NCI-H526 (cell line): Measurements from ENCODE around the gene CSNK1A1.
A peak's percentile ranks its signal among the peaks of the same experiment; 100 is the strongest.
"Not testable (repeated sequence)": the region's sequence is repeated elsewhere in the genome, so short reads cannot be mapped to it uniquely, and the experiment has no call there.

Experiments
- DNase-seq, 2 experiments: peaks; one replicate each; lab custom pipeline; 2025; lab: John Stamatoyannopoulos, UW

CSNK1A1 gene

DNA sequence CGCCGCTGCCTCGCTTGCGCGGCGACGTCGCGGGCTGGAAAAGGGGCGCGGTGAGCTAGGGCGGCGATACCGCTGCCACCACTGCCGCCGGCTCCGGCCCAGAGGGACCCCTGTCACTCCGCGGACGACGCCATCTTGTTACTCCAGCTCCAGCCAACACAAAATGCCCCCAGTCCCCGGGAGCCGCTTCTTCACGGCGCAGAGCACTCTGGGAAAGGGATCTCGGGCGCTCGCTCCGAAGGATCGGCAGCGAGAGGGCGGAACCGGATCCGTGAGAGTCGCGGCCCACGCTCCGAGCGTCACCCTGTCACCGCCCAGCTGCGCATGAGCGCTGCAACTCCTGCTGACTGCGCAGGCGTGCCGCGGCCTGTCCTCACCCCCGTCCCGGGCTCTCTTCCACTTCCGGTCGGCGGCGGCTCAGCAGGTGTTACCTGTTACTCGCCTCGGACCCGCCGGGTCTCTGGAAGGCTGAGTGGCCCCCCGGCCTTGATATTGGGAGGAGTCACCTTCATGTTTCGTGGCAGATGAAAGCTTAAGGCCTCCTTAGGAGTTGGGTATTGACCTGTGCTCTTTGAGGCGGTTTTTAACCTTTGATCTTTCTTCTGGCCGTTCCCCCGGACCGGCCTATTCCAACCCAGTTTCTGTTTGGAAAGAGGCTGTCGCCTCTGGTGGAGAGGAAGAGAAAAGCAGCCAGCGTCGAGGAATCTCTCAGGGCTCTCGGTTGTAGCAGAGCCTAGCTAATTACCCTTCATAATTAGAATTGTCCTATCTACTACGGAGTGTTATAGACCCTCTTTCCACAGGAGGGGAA is at the start of gene CSNK1A1:
TSS of gene CSNK1A1 (minus strand) at position 213 of the 811 bp plus-strand sequence. CDS start 475 bp downstream, outside the sequence.
- DNase-seq, result peak; percentile 97 to 99

DNA sequence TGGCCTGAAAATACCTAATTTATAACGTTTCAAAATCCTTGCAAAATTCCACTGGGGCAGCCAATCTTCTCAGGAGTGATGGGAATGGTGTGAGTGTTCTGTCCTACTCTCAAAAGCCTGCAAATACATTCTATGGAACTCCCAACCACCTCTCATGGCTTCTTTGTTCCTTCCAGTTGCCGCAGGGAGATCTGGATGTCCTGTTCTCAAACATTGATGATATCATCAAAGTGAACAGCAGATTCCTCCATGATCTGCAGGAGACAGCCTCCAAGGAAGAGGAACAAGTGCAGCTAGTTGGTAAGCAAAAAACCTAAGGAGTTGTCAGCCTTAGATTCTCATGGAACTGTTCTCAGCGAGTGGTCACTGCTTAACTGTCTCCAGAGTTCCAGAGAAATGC is 49.7 kb upstream of the CSNK1A1 start:
- no peak for DNase-seq

DNA sequence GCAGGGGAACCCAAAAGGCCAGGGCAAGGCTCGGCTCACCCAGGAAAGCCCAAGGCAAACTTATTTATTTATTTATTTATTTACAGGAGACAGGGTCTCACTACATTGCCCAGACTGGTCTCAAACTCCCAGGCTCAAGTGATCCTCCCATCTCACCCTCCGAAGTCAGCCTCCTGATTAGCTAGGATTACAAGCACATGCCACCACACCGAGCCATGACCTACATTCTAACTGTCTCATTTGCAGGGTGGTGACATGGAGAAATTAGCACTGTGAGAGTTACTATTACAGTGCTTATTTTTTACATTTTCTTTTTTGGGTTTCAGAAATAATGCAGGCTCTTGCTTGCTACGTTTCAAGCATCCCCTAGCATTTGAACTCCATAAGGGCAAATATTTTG is 48.1 kb upstream of the CSNK1A1 start:
- DNase-seq, result no peak

DNA sequence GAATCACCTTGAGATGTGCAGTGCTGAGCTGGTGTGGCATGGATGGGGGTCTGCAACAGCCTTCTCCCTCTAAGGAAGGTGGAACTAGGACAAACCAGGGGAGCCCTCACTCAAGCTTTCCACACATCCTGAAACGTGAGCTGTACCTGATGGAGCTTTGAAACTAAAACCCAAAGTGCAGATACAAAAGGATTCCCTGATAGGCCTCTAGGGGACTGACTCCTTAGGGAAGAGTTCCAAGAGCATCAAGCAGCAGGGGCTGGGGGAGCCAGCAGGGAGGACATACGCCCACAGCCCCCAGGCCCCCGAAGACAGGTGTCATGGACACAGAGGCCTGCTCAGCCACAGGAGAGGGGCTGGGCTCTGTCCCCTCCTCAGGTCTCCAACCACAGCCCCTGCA is 47.7 kb upstream of the CSNK1A1 start:
- DNase-seq, result no peak

GRCh38 chr5:149598234-149598633 is 47.0 kb upstream of the CSNK1A1 start:
- DNase-seq, result not testable (repeated sequence)

DNA sequence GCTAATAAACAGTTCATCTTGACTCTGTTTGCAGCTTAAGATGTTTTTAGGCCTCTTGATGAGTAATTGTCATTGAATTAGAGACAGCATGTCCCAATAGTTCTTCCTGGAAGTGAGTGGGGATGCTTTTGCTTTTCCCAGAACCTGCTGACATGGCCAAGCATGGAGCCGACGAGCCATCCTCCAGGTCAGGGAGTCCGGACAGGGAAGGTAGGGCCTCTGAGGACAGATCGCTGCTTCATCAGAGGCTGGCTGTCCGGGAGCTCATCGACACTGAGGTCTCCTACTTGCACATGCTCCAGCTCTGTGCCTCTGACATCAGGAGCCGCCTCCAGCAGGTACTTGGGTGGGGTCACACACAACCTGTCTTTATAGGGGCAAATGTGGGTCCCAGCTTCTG is 46.4 kb upstream of the CSNK1A1 start:
- no peak for DNase-seq

DNA sequence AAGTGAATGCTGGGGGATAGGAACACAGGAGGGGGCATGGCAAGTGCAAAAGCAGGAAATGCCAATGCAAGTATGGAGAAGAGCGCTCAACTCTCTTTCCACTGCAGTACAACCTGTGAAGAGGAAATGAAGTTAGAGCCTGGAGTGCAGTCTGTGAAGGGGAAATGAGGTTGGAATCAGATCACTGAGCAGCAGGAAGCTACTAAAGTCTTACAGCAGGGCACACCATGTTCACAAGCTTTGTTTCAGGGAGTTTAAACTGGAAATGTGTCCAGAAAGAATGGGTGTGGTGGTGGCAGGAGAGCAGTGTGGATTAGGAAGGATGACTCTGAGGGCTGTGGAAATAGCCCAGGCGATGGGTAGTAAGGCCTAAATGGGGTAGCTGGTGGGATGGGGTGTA is 45.5 kb upstream of the CSNK1A1 start:
- DNase-seq, result no peak

- not testable (repeated sequence) for DNase-seq
Observed at GRCh38 chr5:149595105-149595504, 43.9 kb upstream of the CSNK1A1 start.

DNA sequence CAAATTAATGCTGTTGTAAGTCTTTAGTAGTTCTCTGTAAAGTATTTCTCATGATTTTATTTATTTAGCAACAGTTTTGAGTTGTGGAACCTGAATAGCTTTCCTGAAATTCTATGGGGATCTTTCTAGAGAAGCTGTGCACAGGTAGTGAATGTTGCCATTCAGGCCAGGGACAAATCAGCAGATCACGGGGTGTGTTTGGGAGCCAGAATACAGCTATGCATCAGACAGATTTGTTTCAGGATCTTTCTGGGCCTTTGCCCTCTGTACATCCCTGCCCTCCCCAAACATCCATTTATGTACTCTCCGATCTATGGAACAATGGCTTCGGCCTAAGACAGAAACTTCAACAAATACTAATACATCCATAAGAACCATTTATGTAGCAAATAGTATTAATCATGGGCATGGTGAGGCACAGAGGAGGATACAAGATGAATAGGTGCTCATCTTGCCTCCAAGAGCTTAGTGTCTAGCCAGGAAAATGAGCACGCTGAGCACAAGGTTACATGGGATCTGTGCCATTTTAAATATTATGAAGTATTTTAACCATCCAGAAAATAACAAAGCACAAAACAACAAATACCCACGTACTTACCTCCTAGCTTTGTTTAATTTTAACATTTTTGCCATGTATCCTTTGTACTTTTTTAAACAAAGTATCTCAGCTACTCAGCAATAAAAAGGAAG is 43.1 kb upstream of the CSNK1A1 start:
- DNase-seq, result no peak

GRCh38 chr5:149593370-149593769 is 42.1 kb upstream of the CSNK1A1 start:
- DNase-seq, result no peak

DNA sequence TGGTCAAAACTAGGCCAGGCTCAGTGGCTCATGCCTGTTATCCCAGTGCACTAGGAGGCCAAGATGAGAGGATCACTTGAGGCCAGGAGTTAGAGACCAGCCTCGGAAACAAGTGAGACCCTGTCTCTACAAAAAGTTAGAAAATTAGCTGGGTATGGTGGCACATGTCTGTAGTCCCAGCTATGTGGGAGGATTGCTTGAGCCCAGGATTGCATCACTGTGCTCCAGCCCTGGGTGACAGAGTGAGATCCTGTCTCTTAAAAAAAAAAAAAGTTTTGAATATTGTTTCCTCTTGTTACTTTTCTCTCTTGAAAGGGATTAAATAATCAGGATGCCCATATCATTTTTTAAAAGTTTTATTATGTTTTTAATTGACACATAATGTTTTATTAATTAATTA is 37.7 kb upstream of the CSNK1A1 start:
- no peak for DNase-seq

DNA sequence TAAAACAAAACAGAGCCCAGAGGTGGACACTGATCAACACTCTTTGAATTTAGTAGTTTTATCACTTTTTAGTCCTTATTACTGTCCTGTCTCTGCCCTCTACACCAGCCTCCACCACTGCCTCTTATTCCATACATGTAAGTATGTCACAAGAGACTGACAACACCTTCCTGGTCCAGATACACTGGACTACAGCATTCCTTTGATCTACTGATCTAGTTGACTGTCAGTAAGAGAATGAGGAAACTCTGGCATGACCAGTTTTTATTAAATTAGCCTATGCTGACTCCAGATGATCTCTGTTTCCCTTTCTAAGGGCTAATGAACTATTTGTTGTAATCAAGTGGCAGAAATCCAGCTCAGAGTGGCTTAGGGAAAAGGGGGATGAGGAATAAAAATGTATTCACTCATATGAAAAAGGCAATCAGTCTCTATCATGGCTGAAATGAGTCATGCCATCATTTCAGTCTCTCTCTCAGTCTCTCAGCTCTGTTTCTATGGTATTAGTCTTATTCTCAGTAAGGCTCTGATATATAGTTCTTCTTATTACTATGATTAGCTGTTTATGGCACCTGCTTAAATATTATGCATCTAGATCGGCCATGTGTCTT is 35.6 kb upstream of the CSNK1A1 start:
- DNase-seq, result no peak

DNA sequence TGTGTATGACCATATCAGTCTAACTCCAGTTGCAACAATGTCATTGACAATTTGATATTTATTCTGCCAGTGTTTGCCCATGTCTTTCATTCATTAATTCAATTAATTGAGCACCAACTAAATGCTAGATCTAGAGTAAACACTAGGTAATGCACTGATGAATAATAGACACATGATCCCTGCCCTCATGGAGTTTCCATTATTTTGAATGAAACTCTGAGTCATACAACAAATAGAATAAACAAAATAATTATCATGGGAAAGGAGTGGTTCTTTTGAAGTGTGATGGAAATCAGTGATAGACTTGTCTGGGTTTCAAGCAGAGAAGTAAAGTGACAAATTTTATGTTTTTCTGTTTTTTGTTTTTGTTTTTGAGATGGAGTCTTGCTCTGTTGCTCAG is 34.7 kb upstream of the CSNK1A1 start:
- no peak for DNase-seq

DNA sequence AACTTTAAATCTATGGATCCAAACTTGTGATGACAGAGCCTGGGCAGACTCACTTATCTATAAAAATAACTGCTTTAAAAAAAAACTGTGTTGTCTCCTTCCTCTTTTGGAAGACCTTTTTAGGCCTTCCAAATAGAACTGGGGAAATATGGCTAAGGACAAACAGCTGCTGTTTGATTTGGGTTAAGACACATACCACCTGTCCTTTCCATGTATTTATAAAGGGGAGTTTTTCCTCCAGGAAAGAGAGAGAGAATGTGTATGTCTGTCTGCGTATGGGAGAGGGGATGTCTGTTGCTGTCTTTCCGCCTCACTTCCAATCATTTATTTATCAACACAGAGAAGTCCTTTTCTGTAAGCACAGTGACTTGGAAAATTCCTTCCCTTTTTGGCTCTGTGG is 32.9 kb upstream of the CSNK1A1 start:
- no peak for DNase-seq

DNA sequence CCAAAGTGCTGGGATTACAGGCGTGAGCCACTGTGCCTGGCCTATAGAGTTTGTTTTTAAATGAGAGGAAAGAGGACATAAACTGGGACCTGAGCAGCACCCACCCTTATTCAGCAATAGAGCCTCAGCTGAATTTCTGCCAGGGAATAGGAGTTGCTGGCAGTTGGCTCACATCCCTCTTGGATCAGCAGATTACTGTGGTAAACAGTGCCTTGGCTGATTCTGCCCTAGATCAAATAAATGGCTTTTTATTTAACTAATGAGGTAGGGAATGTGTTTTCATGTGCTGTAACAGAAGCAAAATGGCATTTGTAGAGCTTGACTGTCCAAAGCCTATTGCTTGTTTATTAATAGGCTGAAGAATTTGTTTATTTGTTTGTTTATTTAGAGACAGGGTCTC is 32.2 kb upstream of the CSNK1A1 start:
- no peak for DNase-seq

DNA sequence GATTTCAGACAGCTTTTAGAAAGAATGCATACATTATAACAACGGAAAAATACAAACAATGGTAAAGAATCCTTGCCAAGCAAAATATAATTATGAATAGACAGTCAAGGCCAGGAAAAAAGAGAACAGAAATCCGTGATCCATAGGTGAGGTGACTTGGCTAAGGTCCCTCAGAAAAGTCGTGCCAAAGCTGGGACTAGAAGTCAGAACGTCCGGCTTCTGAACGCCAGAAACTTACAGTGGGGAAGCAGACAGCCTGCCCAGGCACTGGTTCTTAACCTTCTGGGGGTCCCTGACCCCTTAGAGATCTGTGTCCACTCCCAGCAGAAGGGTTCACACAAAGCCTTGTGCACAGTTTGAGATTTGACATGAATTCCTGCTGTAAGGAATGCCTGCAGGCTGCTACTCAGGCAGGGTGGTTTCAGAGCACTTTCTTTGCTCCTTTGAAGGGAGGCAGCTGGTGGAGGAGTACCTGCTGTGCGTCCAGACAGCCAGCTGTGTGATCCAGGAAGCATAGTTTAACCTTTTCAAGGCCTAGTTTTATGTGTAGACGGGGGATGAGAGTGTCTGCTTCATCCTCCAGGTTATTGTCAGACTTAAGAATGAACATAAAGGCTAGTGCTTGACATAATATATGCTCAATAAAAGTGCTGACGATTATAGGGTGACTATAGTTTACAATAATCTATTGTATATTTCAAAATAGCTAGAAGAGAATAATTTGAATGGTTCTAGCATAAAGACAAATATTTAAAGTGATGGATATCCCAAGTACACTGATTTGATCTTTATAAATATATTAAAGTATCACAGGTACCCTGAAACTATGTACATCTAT is 30.9 kb upstream of the CSNK1A1 start:
- peak in 1 of 2 experiments; percentile 11 for DNase-seq

- DNase-seq, result peak; percentile 51 to 79
Observed at GRCh38 chr5:149581192-149581861, 30.1 kb upstream of the CSNK1A1 start, which contains the start of gene ARHGEF37. Gene ARHGEF37 (plus strand): TSS chr5:149581498. CDS start chr5:149597770, 16,272 bp downstream.

GRCh38 chr5:149580808-149581191 is 29.6 kb upstream of the CSNK1A1 start:
- no peak for DNase-seq

DNA sequence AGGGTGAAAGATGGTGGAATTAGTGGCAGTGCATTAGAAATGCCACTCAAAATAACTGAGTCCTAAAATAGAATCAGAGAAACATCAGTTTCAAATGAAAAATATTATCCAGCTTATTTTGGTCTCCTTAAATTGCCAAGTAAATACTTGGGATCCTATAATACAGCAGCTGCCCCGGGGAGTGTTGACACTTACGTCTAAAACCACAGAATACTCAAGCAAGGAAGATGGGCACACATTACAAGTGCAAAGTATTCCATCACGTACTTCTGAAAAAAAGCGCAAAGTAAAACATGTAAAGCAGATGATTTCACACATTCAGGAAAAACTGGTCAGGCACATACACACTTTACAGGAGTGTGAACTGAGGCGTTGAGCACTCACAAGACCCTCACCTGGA is 27.7 kb upstream of the CSNK1A1 start:
- DNase-seq, result no peak

DNA sequence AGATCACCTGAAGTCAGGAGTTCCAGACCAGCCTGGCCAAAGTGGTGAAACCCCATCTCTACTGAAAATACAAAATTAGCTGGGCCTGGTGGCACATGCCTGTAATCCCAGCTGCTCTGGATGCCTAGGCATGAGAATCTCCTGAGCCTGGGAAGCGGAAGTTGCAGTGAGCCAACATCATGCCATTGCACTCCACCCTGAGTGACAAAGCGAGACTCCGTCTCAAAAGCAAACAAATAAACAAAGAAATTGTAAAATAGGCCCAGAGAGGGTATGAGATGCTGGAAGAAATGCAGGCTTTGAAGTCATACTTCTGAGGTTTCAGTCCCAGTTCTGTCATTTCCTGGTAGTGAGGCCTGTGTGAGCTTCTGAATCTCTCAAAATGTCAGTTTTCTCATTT is 24.8 kb upstream of the CSNK1A1 start:
- DNase-seq, result no peak

GRCh38 chr5:149575131-149575530 is 23.9 kb upstream of the CSNK1A1 start:
- DNase-seq, result no peak
